Fibroblast of villous mesenchyme (primary cell): ENCODE measurements around the gene KIF23. TPM values are rescaled to one million over a fixed set of nuclear protein-coding genes. Genes with fewer than 3 reads are reported as not detected.

Experiments
- DNase-seq: peaks from one replicate; pipeline ENCODE4 v3.0.0-alpha.2; 2010; ENCODE audit warnings: low read depth
- H3K4me3 ChIP-seq: 2 replicates; pipeline ENCODE4 v1.5.1; 2011; ENCODE audit warnings: low read depth, mild to moderate bottlenecking, low read length
- total RNA-seq: library from RNA; depleted of rRNA; stranded (reverse); fragments of >200 nt; gene quantifications from 2 replicates; pipeline ENCODE4 v1.2.3, GENCODE V29; 2012
- TF ChIP-seq, protein P1 (sequence below): IDR thresholded peaks from 2 replicates; pipeline ENCODE4 v1.5.1; 2012; ENCODE audit warnings: low read depth, mild to moderate bottlenecking, low read length; ENCODE audit not compliant: insufficient read depth

Gene KIF23
- 34.5 and 60.5 TPM in 2 replicates for total RNA-seq

DNA sequence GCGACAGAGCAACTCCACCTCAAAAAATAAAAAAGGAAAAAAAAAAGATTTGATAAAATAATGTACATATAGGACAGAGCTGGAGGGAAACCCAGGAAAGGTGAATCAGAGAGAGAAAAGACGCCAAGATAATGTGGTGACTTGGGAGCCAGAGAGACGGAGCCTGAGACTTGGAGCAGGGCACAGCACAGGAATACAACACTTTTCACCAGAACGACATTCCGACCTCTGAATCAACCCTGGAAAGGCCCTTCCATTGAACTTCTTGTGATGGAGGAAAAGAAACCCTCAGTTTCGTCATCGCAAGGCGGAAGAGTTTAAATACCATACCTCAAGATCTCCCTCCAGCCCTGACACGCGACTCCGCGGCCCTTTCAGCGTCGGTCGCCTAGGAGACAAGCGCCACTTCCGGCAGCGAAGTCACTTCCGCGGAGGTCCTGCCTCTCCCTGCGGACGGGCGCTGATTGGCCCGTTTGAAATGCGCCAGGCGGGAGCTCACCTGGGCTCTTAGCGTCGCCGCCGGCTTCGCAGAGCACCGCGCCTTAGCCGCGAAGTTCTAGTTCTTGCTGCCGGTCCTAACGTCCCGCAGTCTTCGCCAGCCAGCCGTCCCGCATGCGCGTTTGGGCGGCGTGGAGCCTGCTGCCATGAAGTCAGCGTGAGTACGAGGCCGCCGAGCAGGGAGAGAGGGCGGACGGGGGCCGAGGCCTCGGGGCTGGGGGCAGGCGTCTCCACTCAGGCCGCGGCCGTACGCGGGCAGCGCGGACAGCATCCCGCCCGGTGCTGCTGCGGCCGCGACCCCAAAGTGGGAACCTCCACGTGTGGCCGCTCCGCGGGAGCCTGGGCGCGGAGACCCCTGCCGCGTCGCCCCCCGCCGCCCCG is at the start of gene KIF23:
KIF23 (plus strand) TSS at position 528 of the 879 bp plus-strand sequence; CDS start at position 645, 117 bp downstream.
- TF ChIP-seq, protein P1, sequence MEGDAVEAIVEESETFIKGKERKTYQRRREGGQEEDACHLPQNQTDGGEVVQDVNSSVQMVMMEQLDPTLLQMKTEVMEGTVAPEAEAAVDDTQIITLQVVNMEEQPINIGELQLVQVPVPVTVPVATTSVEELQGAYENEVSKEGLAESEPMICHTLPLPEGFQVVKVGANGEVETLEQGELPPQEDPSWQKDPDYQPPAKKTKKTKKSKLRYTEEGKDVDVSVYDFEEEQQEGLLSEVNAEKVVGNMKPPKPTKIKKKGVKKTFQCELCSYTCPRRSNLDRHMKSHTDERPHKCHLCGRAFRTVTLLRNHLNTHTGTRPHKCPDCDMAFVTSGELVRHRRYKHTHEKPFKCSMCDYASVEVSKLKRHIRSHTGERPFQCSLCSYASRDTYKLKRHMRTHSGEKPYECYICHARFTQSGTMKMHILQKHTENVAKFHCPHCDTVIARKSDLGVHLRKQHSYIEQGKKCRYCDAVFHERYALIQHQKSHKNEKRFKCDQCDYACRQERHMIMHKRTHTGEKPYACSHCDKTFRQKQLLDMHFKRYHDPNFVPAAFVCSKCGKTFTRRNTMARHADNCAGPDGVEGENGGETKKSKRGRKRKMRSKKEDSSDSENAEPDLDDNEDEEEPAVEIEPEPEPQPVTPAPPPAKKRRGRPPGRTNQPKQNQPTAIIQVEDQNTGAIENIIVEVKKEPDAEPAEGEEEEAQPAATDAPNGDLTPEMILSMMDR: no peak
- H3K4me3 ChIP-seq: peak within 1 kb of the TSS; percentile 92
- DNase-seq: peak; percentile 94

DNA sequence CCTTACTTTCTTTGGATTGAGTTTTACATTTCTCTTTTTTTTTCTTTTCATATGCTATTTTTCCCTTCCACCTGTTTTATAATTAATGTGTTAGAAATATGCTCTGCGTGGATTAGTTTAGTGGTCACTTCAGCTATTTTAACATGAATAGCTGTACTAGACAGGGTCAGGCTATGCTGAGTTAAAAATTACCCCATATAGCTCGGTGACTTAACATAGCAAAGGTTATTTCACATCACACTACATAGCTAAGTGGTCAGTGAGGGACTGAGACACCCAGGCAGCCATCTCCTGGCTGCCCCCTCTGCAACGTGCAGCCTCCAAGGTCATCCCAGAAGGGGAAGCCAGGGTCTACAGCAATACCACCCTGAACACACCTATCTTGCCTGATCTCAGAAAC is 46.9 kb upstream of the KIF23 start:
- no peak overlapping the region for H3K4me3 ChIP-seq
- TF ChIP-seq, protein P1: no peak
- no peak for DNase-seq

DNA sequence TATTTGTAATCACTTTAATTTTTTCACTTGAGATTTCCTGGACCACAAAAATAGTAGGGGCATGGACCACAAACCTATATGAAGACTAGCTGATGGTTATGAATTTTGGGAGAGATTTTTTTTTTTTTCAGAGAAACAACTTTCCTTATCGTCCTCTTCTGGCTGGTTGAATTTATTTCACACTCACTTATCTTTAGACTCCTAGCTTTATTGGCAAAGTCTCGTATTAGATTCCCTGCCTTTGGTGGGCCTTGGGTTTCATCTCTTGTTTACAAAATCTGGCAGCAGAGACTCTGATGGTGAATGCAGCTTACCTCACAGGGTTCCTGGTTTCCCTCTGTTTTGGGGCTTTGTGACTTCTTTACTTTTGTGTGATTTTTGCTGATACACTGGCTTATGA is 44.5 kb upstream of the KIF23 start:
- DNase-seq: no peak
- H3K4me3 ChIP-seq: no peak overlapping the region
- TF ChIP-seq, protein P1: no peak

DNA sequence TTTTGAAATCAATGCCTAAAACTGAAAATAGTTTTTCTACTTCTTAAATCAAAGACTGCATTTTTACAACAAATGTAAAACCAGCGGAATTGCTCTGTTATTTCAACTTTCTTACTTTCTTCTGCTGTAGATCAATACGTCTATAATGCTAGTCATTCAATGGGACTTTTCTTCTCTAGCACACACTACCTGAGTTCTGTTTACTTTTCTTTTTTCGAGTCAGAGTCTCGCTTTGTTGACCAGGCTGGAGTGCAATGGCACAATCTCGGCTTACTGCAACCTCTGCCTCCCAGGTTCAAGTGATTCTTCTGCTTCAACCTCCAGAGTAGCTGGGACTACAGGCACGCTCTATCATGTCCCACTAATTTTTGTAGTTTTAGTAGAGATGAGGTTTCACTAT is 40.7 kb upstream of the KIF23 start:
- DNase-seq: no peak
- no peak overlapping the region for H3K4me3 ChIP-seq
- TF ChIP-seq, protein P1: no peak

DNA sequence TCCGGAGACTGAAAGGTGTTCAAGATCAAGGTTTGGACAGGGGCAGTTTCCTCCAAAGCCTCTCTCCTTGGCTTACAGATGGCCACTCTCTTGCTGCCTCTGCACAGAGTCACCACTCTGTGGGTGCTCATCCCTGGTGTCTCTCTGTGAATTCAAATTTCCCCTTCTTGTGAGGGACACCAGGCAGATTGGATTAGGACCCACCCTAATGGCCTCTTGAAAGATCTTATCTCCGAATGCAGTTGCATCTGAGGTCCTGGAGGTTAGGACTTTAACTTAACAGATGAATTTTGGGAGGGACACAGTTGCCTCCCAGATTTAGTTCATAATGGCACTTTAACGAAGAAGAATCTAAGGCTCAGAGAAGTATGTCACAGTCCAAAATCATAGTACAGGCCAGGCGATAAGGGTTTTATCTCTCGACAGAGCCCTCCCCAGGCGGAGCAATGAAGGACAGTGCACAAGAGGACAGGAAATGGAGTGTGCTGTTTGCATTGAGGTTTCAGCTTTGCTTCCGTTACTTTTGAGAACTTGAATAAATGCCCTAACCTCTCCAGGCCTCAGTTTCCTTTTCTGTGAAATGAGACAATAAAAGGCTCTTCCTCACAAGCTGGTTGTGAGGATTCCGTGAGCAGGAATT is 38.9 kb upstream of the KIF23 start:
- TF ChIP-seq, protein P1: no peak
- no peak overlapping the region for H3K4me3 ChIP-seq
- DNase-seq: no peak

DNA sequence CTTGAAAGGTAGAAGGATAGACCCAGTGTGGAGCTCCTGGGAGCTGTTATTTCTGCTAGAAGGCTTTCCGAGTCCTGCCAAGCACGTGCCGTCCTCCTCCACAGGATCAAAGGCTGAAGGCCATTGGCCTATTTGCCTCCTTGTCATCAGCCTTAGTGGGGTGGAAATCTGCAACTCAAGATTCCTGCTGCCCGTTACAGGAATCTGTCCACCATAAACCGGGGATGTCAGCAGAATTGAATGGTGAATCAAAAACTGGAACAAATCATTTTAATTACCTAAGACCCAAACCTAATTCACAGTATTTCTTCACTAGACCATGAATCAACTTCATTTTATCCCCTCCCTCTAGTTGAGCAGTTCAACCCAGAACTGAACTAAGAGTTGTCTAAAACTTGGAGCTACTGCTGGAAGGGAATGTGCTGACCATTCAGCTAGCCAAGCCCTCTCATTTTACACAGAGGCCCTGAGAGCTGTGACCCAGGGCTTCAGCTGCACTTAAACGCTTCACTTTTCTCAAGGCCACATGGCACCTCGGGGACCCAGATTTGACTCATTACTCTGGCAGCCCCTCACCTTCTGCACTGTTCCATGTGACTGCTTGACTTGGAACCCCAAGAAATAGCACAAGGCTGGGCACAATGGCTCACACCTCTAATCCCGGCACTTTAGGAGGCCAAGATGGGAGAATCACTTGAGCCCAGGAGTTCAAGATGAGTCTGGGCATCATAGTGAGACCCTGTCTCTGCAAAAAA is 36.8 kb upstream of the KIF23 start:
- no peak for DNase-seq
- H3K4me3 ChIP-seq: no peak overlapping the region
- TF ChIP-seq, protein P1: no peak
